Ovary (tissue), 9 donors: Measurements from ENCODE around the gene ANKS1B. TPM values are rescaled to one million over a fixed set of nuclear protein-coding genes. Genes with fewer than 3 reads are reported as not detected.

Experiments used
- DNase-seq, 5 donors: peaks; one replicate each; pipeline ENCODE4 v3.0.0-alpha.2; 2019 to 2020
- H3K27ac ChIP-seq, 2 donors: fragments of 200-600 bp; one replicate each; pipeline versions ENCODE4 v1.5.1 to v1.8.0; 2019 to 2022
- H3K27me3 ChIP-seq: fragments of 200-600 bp; one replicate; pipeline ENCODE4 v1.8.0; 2022
- H3K36me3 ChIP-seq: fragments of 200-600 bp; sonication (generic); one replicate; pipeline ENCODE4 v1.5.1; 2019
- H3K4me1 ChIP-seq: one replicate; pipeline ENCODE4 v1.8.1; 2013; ENCODE audit warnings: mild to moderate bottlenecking, moderate library complexity; ENCODE audit not compliant: insufficient read depth
- H3K4me3 ChIP-seq: fragments of 200-600 bp; sonication (generic); one replicate; pipeline ENCODE4 v1.5.1; 2017
- H3K9me3 ChIP-seq, 2 donors: fragments of 200-600 bp in 1 of 2; sonication (generic) in 1 of 2; one replicate each; pipeline versions ENCODE4 v1.5.1 to v1.8.1; 2013 to 2019; ENCODE audit warnings: mild to moderate bottlenecking in 1 of 2, moderate library complexity in 1 of 2
- CTCF ChIP-seq, 3 donors: fragments of 450-650 bp in 2 of 3; fragments of 200-600 bp in 1 of 3; IDR thresholded peaks; one replicate each; pipeline versions ENCODE4 v1.5.1 to v1.8.0; 2016 to 2022; ENCODE audit warnings: antibody characterized with exemption in 3 of 3, mild to moderate bottlenecking in 1 of 3
- EP300 ChIP-seq: sonication (generic); formaldehyde crosslinking; IDR thresholded peaks from one replicate; pipeline ENCODE4 v1.6.1; 2017; ENCODE audit warnings: antibody characterized with exemption
- POLR2A ChIP-seq: fragments of 450-650 bp; IDR thresholded peaks from one replicate; pipeline ENCODE4 v1.6.1; 2017; ENCODE audit warnings: antibody characterized with exemption, mild to moderate bottlenecking, moderate library complexity
- WGBS, 3 donors: extraction: QIAGEN DNeasy Blood & Tissue Kit in 1 of 3; methylation state at CpG; one replicate each; pipeline versions ENCODE4 v1.1.5 to v1.1.7; 2013 to 2017; 5-methylcytosine and 5-hydroxymethylcytosine counted together
- intact Hi-C, 4 donors: fragments of 100-400 bp; cut with DNase I; formaldehyde crosslinking; loops; one replicate each; pipeline versions ENCODE4 v1.11.0 to v1.15.1; 2022 to 2023
- polyA plus RNA-seq, 2 donors: library from polyadenylated mRNA; stranded (reverse); fragments of 200-250 nt in 1 of 2; fragments of 350-450 nt in 1 of 2; fragmentation: Illumina TruSeq in 1 of 2; extraction: RNeasy Lipid Tissue Mini Kit (QIAGEN cat#74804) in 1 of 2; gene quantifications; one replicate each; pipeline ENCODE4 v1.2.3, GENCODE V29; 2013 to 2014
- total RNA-seq, 7 donors: library from RNA; depleted of rRNA in 2 of 7; stranded (reverse); fragments of >200 nt in 2 of 7; fragmentation: NEBNext Ultra II Directional in 3 of 7; extraction: Animal tissue kit (Norgen Biotek cat#: 25700) in 3 of 7; gene quantifications; one replicate each; pipeline versions ENCODE4 v1.1.0 to v1.2.4, GENCODE V29; 2016 to 2023
- donor health status: DM: no; HTN: no; CAD: no; lungs with moderate emphysema.
- donor health status: DM: no; HTN: no; CAD: no.
- donor health status: Bipolar disorder and iron deficiency.
- donor health status: DM: yes; HTN: yes; CAD: no.
- donor health status: DM: no; HTN: no; CAD: no.
- donor health status: DM: yes; HTN: yes; CAD: no.

Gene ANKS1B
- total and polyA plus RNA-seq, 9 donors, result 0.80 to 34.9 (median 7.7) TPM

DNA sequence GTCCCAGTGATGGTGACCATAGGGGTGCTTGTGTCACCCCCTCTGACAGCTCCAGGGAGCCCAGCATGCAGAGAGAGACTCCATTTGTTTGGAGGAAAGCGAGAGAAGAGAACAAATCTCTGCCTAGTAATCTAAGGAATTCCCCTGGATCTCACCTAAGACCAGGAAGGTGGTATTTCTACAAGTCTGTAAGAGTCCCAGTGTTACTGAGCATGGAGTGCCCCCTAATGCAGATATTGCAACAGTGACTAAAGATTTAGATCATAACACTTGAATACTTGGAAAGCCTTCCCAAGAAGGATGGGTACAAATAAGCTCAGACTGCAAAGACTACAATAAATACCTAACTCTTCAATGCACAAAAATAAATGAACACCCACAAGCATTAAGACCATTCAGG is 697.6 kb downstream of the ANKS1B start:
- Histone ChIP-seq H3K4me1 (no peaks in the 10 kb centered on the region), H3K27ac (no peak overlapping the region), H3K27me3 (no peaks in the 10 kb centered on the region), H3K36me3 (no peaks in the 10 kb centered on the region), H3K9me3 (no peaks in the 10 kb centered on the region), H3K4me3 (no peak overlapping the region)
- no peak for DNase-seq
- intact Hi-C loops, result no loop called here
- TF ChIP-seq EP300 (no peak), POLR2A (no peak), CTCF (IDR thresholded peaks at IDR 0.05) (no peak)
- 83 to 94% (median 92%) methylated on average over 1 of the region's 1 CpG for WGBS, 3 donors

- WGBS, 3 donors, result 87 to 91% (median 89%) methylated on average over 1 of the region's 1 CpG
- TF ChIP-seq EP300, result no peak
- H3K36me3 ChIP-seq, result no peaks in the 10 kb centered on the region
- no peak overlapping the region for H3K4me3 ChIP-seq
- DNase-seq, result no peak
- H3K4me1 ChIP-seq, result no peaks in the 10 kb centered on the region
- no peaks in the 10 kb centered on the region for H3K27me3 ChIP-seq
- no peaks in the 10 kb centered on the region for H3K9me3 ChIP-seq
- intact Hi-C loops, result no loop called here
- no peak overlapping the region for H3K27ac ChIP-seq
These were observed 700.6 kb downstream of the ANKS1B start for GRCh38 chr12:99284161-99284560.

- TF ChIP-seq EP300 (no peak), POLR2A (no peak), CTCF (IDR thresholded peaks at IDR 0.05) (no peak)
- no peak overlapping the region for H3K4me3 ChIP-seq
- no peaks in the 10 kb centered on the region for H3K4me1 ChIP-seq
- H3K9me3 ChIP-seq, result no peaks in the 10 kb centered on the region
- DNase-seq, result no peak
- 72 to 80% (median 78%) methylated on average over 5 of the region's 5 CpGs for WGBS, 3 donors
- intact Hi-C loops, result no loop called here
- H3K27me3 ChIP-seq, result no peaks in the 10 kb centered on the region
- no peaks in the 10 kb centered on the region for H3K36me3 ChIP-seq
- H3K27ac ChIP-seq, result no peak overlapping the region
These were observed 702.1 kb downstream of the ANKS1B start for GRCh38 chr12:99282624-99283023.

DNA sequence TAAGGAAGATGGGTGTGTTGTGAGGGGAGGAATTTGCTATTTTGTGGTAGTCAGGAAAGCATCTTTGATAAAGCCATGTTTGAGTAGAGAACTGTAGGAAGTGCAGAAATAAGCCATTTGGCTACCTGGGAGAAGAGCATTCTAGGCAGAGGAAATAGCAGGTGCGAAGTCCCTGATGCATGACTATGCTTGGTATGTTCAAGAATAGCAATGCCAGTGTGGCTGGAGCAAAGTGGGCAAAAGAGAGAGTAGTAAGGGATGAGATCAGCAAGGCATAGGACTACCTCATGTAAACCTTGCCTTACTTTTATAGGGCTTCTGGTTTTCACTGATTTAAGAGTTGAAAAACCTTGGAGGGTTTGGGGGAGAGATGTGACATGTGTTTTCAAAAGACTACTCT is 702.6 kb downstream of the ANKS1B start:
- Histone ChIP-seq H3K4me3 (no peak overlapping the region), H3K27ac (no peak overlapping the region), H3K36me3 (no peaks in the 10 kb centered on the region), H3K27me3 (no peaks in the 10 kb centered on the region), H3K9me3 (no peaks in the 10 kb centered on the region), H3K4me1 (no peaks in the 10 kb centered on the region)
- DNase-seq, result no peak
- TF ChIP-seq POLR2A, result no peak
- no peak for TF ChIP-seq CTCF (IDR thresholded peaks at IDR 0.05)
- no peak for TF ChIP-seq EP300
- WGBS, 3 donors, result 93 to 98% (median 95%) methylated on average over 1 of the region's 1 CpG
- intact Hi-C loops, result no loop called here

GRCh38 chr12:99281277-99281676 is 703.5 kb downstream of the ANKS1B start:
- 14 to 29% (median 24%) methylated on average over 2 of the region's 2 CpGs for WGBS, 3 donors
- no peak overlapping the region for H3K27ac ChIP-seq
- H3K36me3 ChIP-seq, result no peaks in the 10 kb centered on the region
- TF ChIP-seq EP300 (no peak), CTCF (IDR thresholded peaks at IDR 0.05) (no peak), POLR2A (no peak)
- no peaks in the 10 kb centered on the region for H3K4me1 ChIP-seq
- no peaks in the 10 kb centered on the region for H3K27me3 ChIP-seq
- no peaks in the 10 kb centered on the region for H3K9me3 ChIP-seq
- intact Hi-C loops, result no loop called here
- no peak overlapping the region for H3K4me3 ChIP-seq
- no peak for DNase-seq
